HG02981 (cell line): ENCODE measurements around the gene MGMT.

ENCODE experiments used
- ATAC-seq: cut with Tn5 transposase; IDR thresholded peaks from one replicate; pipeline ENCODE4 v1.9.1; 2021; ENCODE audit warnings: mild to moderate bottlenecking, moderate library complexity; ENCODE audit not compliant: unreplicated experiment

Gene MGMT

GRCh38 chr10:129517680-129518057 lies 50.6 kb downstream of the MGMT start:
- no peak for ATAC-seq

- no peak for ATAC-seq
These were observed 51.8 kb downstream of the MGMT start for GRCh38 chr10:129518793-129519192.

- ATAC-seq, result no peak
These were observed 53.5 kb downstream of the MGMT start for GRCh38 chr10:129520440-129521080.

- no peak for ATAC-seq
These were observed 54.4 kb downstream of the MGMT start for GRCh38 chr10:129521161-129522025.

GRCh38 chr10:129522041-129522585 lies 55.1 kb downstream of the MGMT start:
- ATAC-seq, result no peak

- ATAC-seq, result no peak
These were observed 56.1 kb downstream of the MGMT start for GRCh38 chr10:129523031-129523722.

- ATAC-seq, result no peak
These were observed 56.8 kb downstream of the MGMT start for GRCh38 chr10:129523723-129524316.

- no peak for ATAC-seq
These were observed 57.9 kb downstream of the MGMT start for GRCh38 chr10:129524936-129525335.

GRCh38 chr10:129525401-129525801 lies 58.4 kb downstream of the MGMT start:
- no peak for ATAC-seq

- ATAC-seq, result no peak
These were observed 59.9 kb downstream of the MGMT start for GRCh38 chr10:129526943-129527342.

GRCh38 chr10:129528376-129528978 lies 61.4 kb downstream of the MGMT start:
- no peak for ATAC-seq

- ATAC-seq, result no peak
These were observed 63.5 kb downstream of the MGMT start for GRCh38 chr10:129530581-129530980.

- no peak for ATAC-seq
These were observed 64.3 kb downstream of the MGMT start for GRCh38 chr10:129531195-129531968.

GRCh38 chr10:129531969-129532660 lies 65.1 kb downstream of the MGMT start:
- no peak for ATAC-seq

- ATAC-seq, result no peak
These were observed 65.8 kb downstream of the MGMT start for GRCh38 chr10:129532838-129533237.

- no peak for ATAC-seq
These were observed 66.2 kb downstream of the MGMT start for GRCh38 chr10:129533281-129533680.

- no peak for ATAC-seq
These were observed 67.8 kb downstream of the MGMT start for GRCh38 chr10:129534826-129535225.

GRCh38 chr10:129536336-129536735 lies 69.3 kb downstream of the MGMT start:
- ATAC-seq, result no peak

- ATAC-seq, result no peak
These were observed 70.1 kb downstream of the MGMT start for GRCh38 chr10:129537151-129537550.
